NCI-H2171 (cell line): ENCODE data around the gene NOP56.
"Not testable (repeated sequence)": the region's sequence is repeated elsewhere in the genome, so short reads cannot be mapped to it uniquely, and the experiment has no call there.

Experiments used
- DNase-seq: peaks from one replicate; lab custom pipeline; 2025; lab: John Stamatoyannopoulos, UW

The NOP56 gene

GRCh38 chr20:2687514-2687913 is 35.1 kb downstream of the NOP56 start:
- DNase-seq, result no peak

GRCh38 chr20:2688041-2688591 is 35.7 kb downstream of the NOP56 start:
- DNase-seq, result no peak

DNA sequence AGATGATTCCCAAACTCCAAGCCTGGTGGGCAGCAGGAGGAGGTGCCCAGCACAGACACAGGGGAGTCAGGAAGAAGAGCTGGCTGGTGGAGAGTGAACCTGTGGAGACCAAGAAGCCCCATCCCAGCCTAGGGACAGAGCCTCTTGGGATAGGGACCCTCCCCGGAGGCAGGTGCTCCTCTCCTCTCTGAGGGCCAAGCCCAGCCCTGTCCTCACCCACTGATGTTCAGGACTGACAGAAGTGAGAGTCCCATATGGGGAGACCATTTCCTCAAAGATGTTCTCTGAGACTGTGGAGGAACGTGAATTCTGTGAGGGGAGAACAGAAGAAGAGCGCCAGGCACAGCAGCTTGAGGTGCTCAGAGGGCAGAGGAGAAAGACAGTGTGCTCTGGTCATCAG is 37.8 kb downstream of the NOP56 start:
- no peak for DNase-seq

GRCh38 chr20:2690718-2691117 is 38.3 kb downstream of the NOP56 start:
- DNase-seq, result no peak

GRCh38 chr20:2691127-2691526 is 38.7 kb downstream of the NOP56 start:
- no peak for DNase-seq

- DNase-seq, result no peak
Measured at GRCh38 chr20:2691663-2692035, 39.2 kb downstream of the NOP56 start.

- peak; percentile 53 for DNase-seq
Measured at GRCh38 chr20:2692036-2692885, 39.8 kb downstream of the NOP56 start, which contains the start of gene EBF4. EBF4 (plus strand) TSS chr20:2692780; CDS start chr20:2693646, 866 bp downstream.

DNA sequence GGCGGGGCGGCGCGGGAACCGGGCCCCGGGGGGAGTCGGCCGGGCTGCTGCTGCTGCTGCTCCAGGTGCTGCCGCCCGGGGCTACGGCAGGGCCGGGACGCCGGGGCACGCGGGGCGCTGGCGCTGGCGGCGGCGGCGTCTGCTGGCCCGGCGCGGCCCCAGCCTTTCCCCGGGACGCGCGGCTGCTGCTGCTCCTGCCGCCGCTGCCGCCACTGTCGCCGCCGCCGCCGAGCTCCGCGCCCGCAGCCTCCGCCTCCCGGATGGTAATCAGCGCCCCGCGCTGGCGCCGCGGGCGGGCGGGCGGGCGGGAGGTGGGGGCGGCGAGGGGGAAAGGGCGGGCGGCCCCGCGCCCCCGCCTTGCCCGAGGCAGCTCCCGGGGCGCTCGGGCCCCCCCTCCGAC is 40.5 kb downstream of the NOP56 start:
- peak; percentile 46 for DNase-seq

GRCh38 chr20:2693286-2694007 is 41.0 kb downstream of the NOP56 start:
- DNase-seq, result peak; percentile 71

- DNase-seq, result no peak
Measured at GRCh38 chr20:2694008-2694471, 41.6 kb downstream of the NOP56 start.

- no peak for DNase-seq
Measured at GRCh38 chr20:2694519-2694918, 42.1 kb downstream of the NOP56 start.

GRCh38 chr20:2695206-2695983 is 43.0 kb downstream of the NOP56 start:
- DNase-seq, result no peak

DNA sequence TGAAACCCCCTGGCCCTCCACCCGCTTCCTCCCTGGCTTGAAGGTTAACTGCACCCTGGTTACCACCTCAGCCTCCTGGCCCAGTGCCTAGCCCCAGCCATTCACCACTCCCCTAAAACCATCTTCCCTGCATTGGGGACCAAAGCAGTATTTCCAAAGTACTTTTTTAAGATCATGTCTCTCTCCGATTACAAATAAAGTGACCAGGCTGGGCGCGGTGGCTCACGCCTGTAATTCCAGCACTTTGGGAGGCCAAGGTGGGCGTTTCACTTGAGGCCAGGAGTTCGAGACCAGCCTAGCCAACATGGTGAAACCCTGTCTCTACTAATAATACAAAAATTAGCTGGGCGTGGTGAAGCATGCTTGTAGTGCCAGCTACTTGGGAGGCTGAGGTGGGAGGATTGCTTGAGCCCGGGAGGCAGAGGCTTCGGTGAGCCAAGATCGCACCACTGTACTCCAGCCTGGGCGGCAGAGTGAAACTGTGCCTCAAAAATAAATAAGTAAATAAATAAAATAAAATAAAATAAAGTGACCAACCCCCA is 43.6 kb downstream of the NOP56 start:
- DNase-seq, result not testable (repeated sequence)

GRCh38 chr20:2696646-2697045 is 44.2 kb downstream of the NOP56 start:
- DNase-seq, result no peak

DNA sequence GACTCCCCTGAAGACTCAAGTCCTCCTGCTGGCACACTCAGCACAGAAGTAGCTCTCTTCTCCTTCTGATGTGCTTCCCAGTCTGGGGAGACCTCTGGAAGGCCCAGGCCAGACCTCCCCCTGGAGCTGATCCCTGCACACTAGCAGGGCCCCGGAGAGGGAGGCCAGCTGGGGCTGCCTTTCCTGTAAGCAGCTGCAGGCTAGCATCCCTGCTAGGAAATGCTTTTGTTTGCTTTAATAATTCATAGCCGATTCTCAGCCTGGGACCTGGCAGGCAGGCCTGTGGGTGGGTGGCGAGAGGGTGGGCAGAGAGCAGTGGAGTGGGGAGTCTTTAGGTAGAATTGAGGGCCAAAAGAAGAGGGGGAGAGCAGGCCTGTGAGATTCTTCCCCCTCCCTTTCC is 45.3 kb downstream of the NOP56 start:
- no peak for DNase-seq

DNA sequence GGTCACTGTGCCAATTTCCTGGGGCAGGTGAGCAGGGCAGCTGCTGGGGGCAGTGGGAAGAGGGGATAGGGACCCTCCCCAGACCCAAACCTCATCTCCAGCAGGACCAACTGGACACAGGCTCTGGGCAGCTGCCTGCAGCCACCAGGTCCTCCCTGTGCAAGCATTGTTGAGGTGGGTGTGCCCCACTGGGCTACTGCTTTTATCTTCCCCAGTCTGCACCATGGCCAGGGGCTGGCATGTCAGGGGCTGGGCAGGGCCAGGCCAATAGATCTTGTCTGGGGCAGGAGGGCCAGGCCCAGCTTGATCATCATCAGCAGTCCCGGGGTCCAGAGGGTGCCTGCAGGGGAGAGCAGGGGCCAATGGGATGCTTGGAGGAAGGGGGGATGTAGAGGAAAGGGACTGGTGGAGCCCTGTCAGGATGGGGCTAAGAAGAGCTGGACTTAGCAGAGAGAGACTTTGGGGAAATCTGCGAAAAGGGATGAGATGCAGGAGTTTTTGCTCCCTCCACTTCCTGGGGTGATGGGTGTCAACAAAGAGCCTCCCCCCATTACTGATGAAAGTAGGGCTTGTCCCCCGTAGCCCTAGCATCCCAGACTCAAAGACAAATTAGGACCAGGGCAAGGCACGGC is 45.9 kb downstream of the NOP56 start:
- no peak for DNase-seq

DNA sequence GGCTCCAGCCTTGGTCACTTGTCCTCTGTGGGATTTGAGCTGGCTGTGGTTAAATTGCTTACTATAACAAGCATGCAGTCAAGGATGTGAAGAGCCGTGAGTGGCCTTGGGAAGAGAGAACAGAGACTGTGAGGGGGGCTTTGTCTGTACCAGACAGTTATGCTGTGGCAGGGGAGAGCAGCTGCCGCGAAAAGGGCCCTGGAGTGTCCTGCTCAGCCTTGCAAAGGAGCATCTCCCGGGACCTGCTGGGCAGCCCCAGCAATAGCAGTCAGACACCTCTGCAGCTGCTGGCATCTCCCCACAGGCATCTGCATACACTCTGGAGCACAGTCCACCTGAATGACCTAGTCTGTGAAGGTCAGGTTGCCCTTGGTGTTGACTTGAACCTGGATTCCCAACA is 46.5 kb downstream of the NOP56 start:
- DNase-seq, result no peak

- no peak for DNase-seq
Measured at GRCh38 chr20:2699775-2700413, 47.5 kb downstream of the NOP56 start.

DNA sequence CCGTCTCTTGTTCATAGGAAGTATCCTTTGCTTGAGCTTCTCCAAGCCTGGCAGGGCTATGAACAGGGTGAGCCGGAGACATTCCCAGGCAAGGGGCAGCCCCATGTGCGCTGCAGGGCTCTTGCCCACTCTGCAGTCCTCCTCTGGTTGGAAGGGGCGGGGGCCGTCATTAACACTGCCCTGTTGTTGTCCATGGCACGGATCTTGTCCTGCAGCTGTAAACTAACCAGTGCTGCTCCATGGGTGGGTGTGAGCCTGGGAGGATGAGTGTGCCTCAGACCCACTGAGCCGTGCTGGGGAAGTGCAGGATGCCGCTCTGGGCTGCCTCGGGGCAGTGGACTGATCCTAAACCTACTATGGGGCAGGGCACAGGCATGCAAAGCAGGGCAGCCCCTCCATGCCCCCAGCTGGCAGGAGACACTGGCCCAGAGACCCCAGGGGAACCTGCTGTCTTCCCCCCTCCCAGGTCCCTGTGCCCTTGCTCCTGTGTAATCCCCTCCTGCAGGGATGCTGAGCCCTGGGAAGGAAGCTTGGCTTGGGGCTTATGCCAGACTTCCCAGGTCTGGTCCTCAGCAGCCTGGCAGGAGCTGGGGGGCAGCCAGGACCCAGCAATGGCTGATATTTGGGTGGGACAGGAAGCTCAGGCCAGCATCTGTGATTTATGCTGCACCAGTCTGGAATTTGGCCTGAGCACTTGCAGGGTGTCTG is 48.6 kb downstream of the NOP56 start:
- no peak for DNase-seq

- no peak for DNase-seq
Measured at GRCh38 chr20:2701671-2702081, 49.2 kb downstream of the NOP56 start.
